NCI-H187 (cell line): ENCODE data around the gene STRIT1.

Experiments used
- DNase-seq, 2 experiments: peaks; one replicate each; lab custom pipeline; 2025; lab: John Stamatoyannopoulos, UW

Gene STRIT1

GRCh38 chr3:155293516-155293915 is at the start of gene STRIT1:
Gene STRIT1, minus strand, starts transcription at chr3:155293683.
- DNase-seq, result no peak

- no peak for DNase-seq
Observed at GRCh38 chr3:155342344-155342743, 48.9 kb upstream of the STRIT1 start.

- DNase-seq, result no peak
Observed at GRCh38 chr3:155339052-155339451, 45.6 kb upstream of the STRIT1 start.

- no peak for DNase-seq
Observed at GRCh38 chr3:155335724-155336354, 42.4 kb upstream of the STRIT1 start.

GRCh38 chr3:155334914-155335723 is 41.6 kb upstream of the STRIT1 start:
- DNase-seq, result no peak

GRCh38 chr3:155334215-155334913 is 40.9 kb upstream of the STRIT1 start:
- DNase-seq, result no peak

GRCh38 chr3:155332716-155333115 is 39.2 kb upstream of the STRIT1 start:
- DNase-seq, result no peak

- no peak for DNase-seq
Observed at GRCh38 chr3:155331078-155331477, 37.6 kb upstream of the STRIT1 start.

GRCh38 chr3:155330370-155330769 is 36.9 kb upstream of the STRIT1 start:
- no peak for DNase-seq

GRCh38 chr3:155329513-155330048 is 36.1 kb upstream of the STRIT1 start:
- no peak for DNase-seq

- no peak for DNase-seq
Observed at GRCh38 chr3:155327871-155328270, 34.4 kb upstream of the STRIT1 start.

GRCh38 chr3:155327430-155327829 is 33.9 kb upstream of the STRIT1 start:
- no peak for DNase-seq

GRCh38 chr3:155326901-155327300 is 33.4 kb upstream of the STRIT1 start:
- no peak for DNase-seq

- no peak for DNase-seq
Observed at GRCh38 chr3:155326244-155326643, 32.8 kb upstream of the STRIT1 start.

GRCh38 chr3:155325263-155325835 is 31.9 kb upstream of the STRIT1 start:
- no peak for DNase-seq

- DNase-seq, result peak in 1 of 2 experiments; percentile 24
Observed at GRCh38 chr3:155323063-155323666, 29.7 kb upstream of the STRIT1 start.

GRCh38 chr3:155321418-155321817 is 27.9 kb upstream of the STRIT1 start:
- DNase-seq, result no peak

- no peak for DNase-seq
Observed at GRCh38 chr3:155320934-155321333, 27.5 kb upstream of the STRIT1 start.

GRCh38 chr3:155318740-155319139 is 25.3 kb upstream of the STRIT1 start:
- no peak for DNase-seq

- DNase-seq, result no peak
Observed at GRCh38 chr3:155317211-155317610, 23.7 kb upstream of the STRIT1 start.

- no peak for DNase-seq
Observed at GRCh38 chr3:155316426-155316825, 22.9 kb upstream of the STRIT1 start.

- no peak for DNase-seq
Observed at GRCh38 chr3:155313916-155314315, 20.4 kb upstream of the STRIT1 start.
